NCI-H1436 treated with DMSO at 0.1 percent for 48 hours (cell line): Measurements from ENCODE around the gene ZNF236.
"Not testable (repeated sequence)": the region's sequence is repeated elsewhere in the genome, so short reads cannot be mapped to it uniquely, and the experiment has no call there.

Experiments
- DNase-seq: peaks from one replicate; lab custom pipeline; 2025; lab: John Stamatoyannopoulos, UW

The ZNF236 gene

GRCh38 chr18:76988031-76988826, 165.9 kb downstream of the ZNF236 start:
- DNase-seq: no peak

DNA sequence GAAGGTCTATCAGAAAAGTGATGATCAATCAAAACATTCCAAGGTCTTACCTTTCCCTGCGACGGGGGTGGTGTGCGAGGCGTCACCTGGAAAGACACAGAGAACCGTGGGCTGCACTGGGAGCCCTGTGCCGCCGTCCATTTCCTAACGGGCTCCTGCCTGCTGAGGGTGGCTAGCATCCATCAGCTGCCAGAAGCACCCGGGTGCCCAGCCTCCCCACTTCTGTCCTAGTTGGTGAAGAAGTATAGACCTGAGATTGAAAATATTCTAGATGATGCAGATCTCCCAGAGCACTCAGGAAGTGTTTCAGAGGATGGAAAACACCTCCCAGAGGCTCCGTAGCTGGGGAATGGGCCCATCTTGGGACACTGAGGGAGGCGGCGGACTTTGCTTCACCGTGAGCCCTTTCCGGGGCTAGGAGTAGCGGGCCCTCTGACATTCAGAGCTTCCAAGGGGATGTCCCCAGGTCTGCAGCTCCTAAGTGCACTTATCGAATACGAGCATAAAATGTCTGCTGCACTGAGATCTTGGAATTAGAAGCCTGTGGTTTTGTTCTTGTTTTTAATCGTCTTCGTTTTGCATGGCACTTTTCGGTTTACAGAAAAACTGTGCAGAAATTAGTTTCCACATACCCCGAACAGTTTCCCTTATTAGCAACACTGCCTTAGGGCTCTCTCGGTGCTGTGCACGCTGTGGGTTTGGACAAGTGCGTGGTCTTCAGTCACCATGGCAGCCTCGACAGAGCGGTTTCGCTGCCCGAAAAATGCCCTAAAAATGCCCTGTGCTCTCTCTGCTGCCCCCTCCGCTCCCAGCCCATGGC, 166.7 kb downstream of the ZNF236 start:
- DNase-seq: no peak

- no peak for DNase-seq
Observed at GRCh38 chr18:76989647-76990190, 167.4 kb downstream of the ZNF236 start.

GRCh38 chr18:76990343-76991020, 168.1 kb downstream of the ZNF236 start:
- DNase-seq: not testable (repeated sequence)

DNA sequence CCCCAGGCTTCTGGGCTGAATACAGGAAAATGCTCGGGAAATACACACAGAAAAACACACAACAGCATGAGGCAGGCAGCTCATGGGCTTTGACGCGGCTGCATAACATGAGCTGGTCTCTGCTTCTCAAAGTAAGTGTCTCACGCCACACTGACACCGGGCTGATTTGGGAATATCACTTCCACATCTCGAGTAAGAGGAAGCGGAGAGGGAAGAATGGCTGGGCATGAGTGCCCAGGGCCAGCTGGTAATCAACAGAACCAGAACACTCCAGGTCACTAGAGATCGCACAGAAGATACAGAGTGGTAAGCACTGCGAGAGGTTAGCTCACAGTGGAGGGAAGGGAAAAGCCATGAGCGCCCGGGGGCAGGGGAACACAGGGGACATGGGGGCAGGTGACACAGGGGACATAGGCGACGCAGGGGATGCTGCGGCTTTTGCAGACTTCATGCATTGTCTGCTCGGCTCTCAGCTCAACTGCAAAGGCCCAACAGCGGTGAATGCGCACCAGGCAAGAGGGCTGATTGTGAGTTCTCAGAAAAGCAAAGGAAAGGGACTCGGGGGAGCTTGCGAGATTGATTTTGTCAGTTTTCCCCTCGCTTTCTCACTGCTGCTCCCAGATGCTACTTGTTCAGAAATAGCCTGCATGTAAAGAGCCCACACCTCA, 168.8 kb downstream of the ZNF236 start:
- no peak for DNase-seq

DNA sequence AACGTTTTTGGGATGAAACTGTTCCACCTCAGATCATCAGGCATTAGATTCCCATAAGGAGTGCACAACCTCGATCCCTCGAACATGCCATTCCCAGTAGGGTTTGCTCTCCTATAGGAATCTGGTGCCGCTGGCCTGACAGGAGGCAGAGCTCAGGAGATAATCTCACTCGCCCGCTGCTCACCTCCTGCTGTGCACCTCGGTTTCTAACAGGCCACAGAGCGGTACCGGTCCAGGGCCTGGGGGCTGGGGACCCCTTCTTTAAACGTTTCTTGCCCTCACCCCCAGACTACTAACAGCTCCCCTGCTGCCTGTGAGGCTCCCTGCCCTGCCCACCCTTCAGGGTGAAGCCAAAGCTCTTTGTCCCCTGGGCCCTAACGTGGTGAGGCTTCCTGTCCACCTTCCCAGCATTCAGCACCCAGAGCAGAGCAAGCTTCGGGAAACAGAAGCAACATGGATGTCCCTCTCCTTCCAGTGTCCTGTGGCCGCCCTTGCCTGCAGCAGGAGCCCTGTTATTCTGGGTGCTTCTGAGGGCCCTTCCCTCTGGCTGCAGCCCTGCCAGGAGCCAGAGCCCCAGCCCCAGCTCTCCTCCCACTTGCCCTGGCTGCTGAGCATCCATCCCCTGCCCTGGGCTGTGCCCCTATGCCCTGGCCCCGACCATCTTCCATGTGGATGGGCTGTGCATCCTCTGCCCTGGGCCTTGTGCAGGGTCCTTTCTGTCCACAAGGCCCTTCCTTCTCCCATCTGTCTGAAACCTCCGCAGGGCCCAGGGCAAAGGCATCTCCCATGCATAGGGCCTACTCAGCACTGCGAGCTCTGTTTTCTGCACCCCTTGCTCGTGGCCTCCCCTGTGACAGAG, 170.1 kb downstream of the ZNF236 start:
- DNase-seq: no peak

DNA sequence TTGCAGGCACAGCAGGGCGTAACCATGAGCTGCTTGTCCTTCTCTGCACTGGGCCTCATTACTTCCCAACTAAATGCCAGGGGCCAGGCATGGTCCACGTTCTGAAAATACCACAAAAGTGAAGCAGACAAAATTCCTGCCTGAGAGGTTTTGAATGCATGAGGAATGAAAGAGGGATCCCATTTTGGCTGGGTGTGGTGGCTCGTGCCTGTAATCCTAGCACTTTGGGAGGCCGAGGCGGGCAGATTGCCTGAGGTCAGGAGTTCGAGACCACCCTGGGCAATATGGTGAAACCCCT, 170.7 kb downstream of the ZNF236 start:
- DNase-seq: no peak

DNA sequence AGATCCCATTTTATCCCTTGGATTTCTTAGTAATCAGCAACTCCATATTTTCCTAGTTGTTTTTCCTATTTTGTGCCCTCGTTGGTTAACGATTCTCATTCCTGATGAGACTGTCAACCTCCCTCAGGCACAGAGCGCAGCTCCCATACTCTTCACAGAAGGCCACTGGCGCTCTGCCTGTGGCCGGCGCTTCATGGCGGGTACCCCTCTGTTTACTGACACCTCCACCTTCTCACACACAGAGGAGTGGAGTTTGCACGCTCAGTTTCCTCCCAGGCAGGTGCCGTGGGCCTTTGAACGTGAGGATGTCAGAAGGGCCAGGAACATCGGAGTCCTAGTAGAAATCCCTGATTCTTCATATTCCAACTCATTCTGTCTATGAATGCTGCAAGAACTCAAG, 171.2 kb downstream of the ZNF236 start:
- DNase-seq: no peak

- DNase-seq: no peak
Observed at GRCh38 chr18:76994086-76994654, 171.8 kb downstream of the ZNF236 start.

DNA sequence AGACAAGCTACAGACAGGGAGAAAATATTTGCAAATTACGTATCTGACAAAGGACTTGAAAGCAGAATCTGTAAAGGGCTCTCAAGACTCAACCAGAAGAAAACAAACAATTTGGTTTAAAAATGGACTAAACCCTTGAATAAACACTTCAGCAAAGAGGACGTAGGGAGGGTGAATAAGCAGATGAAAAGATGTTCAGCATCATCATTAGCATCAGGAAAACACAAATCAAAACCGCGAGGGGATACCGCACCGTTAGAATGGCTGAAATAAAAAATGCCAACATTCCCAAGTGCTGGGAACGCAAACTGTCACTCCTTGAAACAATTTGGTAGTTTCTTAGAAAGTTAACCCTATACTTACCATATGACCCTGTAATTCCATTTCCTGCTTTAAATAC, 173.5 kb downstream of the ZNF236 start:
- no peak for DNase-seq

GRCh38 chr18:76996429-76996828, 174.1 kb downstream of the ZNF236 start:
- DNase-seq: no peak

DNA sequence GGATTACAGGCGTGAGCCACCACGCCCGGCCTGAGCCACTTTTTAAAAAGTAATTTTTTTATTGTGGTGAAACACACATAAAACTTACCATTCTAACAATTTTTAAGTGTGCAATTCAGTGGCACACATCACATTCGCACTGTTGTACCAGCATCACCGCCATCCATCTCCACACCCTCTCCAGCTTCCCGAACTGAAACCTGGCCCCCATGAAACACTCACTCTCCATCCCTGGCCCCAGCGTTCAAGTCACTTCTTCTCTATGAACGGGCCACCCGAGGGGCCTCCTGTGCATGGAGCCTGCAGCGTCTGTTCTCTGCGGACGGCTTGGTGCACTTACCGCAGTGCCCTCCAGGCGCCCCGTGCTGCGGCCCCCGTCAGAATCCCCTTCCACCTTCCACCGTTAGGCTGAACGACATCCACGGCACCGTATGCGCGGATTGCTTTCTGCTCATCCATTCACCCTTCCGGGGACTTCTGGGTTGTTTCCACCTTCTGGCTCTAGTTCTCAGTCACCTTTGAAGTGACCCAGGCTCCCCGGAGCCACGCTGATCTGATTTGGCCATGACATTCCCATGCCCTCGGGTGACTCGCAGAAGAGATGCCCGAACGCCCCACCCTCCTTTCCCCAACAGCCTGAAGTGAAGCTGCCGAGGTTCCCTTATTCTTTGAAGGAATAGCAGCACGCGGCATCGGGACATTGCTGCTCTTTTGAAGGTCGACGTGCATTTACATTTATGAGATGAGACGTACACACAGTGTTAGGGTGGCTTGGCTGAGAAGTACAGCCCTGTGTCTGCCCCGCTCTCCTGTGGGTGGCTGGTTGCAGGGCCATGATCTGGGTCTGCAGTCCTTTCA, 175.8 kb downstream of the ZNF236 start:
- no peak for DNase-seq

- DNase-seq: no peak
Observed at GRCh38 chr18:76999077-76999476, 176.7 kb downstream of the ZNF236 start.

GRCh38 chr18:77000527-77000926, 178.2 kb downstream of the ZNF236 start:
- DNase-seq: no peak

GRCh38 chr18:77001041-77001440, 178.7 kb downstream of the ZNF236 start:
- DNase-seq: no peak

- DNase-seq: no peak
Observed at GRCh38 chr18:77001979-77002378, 179.6 kb downstream of the ZNF236 start.

- no peak for DNase-seq
Observed at GRCh38 chr18:77002496-77002895, 180.1 kb downstream of the ZNF236 start.

GRCh38 chr18:77003316-77003715, 181.0 kb downstream of the ZNF236 start:
- DNase-seq: no peak

DNA sequence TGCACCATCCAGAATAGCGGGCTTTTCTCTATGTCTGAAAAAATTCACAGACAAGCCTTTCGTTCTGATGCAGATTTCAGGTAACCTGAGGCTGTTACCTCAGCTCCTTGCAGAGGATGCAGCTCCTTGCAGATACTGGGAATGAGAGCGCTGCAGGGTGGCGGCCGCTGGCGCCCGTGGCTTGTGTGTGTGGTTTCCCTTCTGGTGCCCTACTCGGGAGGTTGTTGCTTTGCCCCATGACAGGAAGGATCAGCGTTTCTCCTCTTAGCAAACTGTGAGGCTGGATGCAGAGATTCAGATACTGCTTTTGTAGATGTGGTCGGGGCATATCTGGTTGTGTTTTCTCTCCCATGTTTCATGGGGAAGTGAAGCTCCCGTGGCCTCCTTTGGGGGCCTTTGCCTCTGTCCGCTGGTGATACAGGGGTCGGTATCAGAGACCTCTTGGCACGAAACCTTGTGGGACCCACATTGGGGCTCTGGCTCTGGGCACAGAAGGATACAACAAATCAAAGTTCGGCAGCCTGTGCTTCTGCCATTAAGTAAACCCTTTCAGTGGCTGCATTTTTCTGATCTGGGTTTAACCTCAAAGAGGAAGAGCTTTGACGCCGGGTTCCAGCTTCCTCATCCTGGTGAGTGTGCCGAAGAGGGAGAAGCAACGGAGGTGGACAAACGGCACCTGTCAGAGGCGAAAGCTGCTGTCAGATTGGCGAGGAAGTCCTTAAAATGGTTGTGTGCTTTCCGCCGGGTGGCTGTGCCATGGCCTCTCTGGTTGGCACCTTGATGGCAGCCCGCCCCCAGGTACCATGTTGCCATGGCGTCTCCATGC, 182.4 kb downstream of the ZNF236 start:
- no peak for DNase-seq
